GM23338 (cell line): ENCODE data around the gene LRRC40. TPM values are rescaled to one million over a fixed set of nuclear protein-coding genes. Genes with fewer than 3 reads are reported as not detected.

Source experiments
- ATAC-seq: fragments of 200-7000 bp; cut with Tn5 transposase; 3 replicates; pipeline ENCODE4 v1.9.1; 2020
- DNase-seq: peaks from one replicate; pipeline ENCODE4 v3.0.0-alpha.2; 2015; ENCODE audit warnings: low spot score
- H2AFZ ChIP-seq: fragments of 200-600 bp; sonication (generic); 2 replicates; pipeline ENCODE4 v1.8.0; 2016; ENCODE audit warnings: antibody characterized with exemption, mild to moderate bottlenecking, moderate library complexity
- H3F3A ChIP-seq: fragments of 200-600 bp; sonication (generic); replicated peaks from 2 replicates; pipeline ENCODE4 v1.8.0; 2017; ENCODE audit warnings: antibody characterized with exemption, mixed run types, low read depth
- H3K27ac ChIP-seq: fragments of 200-600 bp; sonication (generic); 2 replicates; pipeline ENCODE4 v1.6.1; 2016; ENCODE audit warnings: low read depth
- H3K27me3 ChIP-seq: fragments of 200-600 bp; sonication (generic); 2 replicates; pipeline ENCODE4 v1.8.0; 2016; ENCODE audit warnings: mild to moderate bottlenecking, mixed run types, moderate library complexity; ENCODE audit not compliant: insufficient read depth
- H3K36me3 ChIP-seq: fragments of 200-600 bp; sonication (generic); 2 replicates; pipeline ENCODE4 v1.8.0; 2016; ENCODE audit warnings: mild to moderate bottlenecking; ENCODE audit not compliant: insufficient read depth
- H3K4me1 ChIP-seq: fragments of 200-600 bp; sonication (generic); 2 replicates; pipeline ENCODE4 v1.8.0; 2016; ENCODE audit warnings: mild to moderate bottlenecking, moderate library complexity; ENCODE audit not compliant: insufficient read depth
- H3K4me2 ChIP-seq: fragments of 200-600 bp; sonication (generic); 2 replicates; pipeline ENCODE4 v1.7.1; 2017; ENCODE audit warnings: mixed run types
- H3K4me3 ChIP-seq: fragments of 200-600 bp; sonication (generic); 2 replicates; pipeline ENCODE4 v1.6.1; 2016; ENCODE audit warnings: mixed run types
- H3K79me2 ChIP-seq: fragments of 200-600 bp; sonication (generic); replicated peaks from 2 replicates; pipeline ENCODE4 v1.8.0; 2017; ENCODE audit warnings: mild to moderate bottlenecking; ENCODE audit not compliant: insufficient read depth
- H3K9me2 ChIP-seq: fragments of 200-600 bp; sonication (generic); 2 replicates; pipeline ENCODE4 v1.8.0; 2017; ENCODE audit not compliant: insufficient read depth
- H4K20me1 ChIP-seq: fragments of 200-600 bp; sonication (generic); replicated peaks from 2 replicates; pipeline ENCODE4 v1.8.0; 2017; ENCODE audit warnings: mild to moderate bottlenecking; ENCODE audit not compliant: insufficient read depth
- H3K27ac Mint-ChIP-seq: 2 replicates; pipeline ENCODE4 v1.8.0; 2020; ENCODE audit warnings: inconsistent platforms, mild to moderate bottlenecking, moderate library complexity, mixed read lengths
- H3K27me3 Mint-ChIP-seq: 3 replicates; pipeline ENCODE4 v1.8.0; 2022; ENCODE audit warnings: low read depth, mild to moderate bottlenecking, moderate library complexity, mixed read lengths, inconsistent platforms; ENCODE audit not compliant: insufficient read depth, poor library complexity
- H3K36me3 Mint-ChIP-seq: 3 replicates; pipeline ENCODE4 v1.8.0; 2021; ENCODE audit warnings: low read depth, mild to moderate bottlenecking, inconsistent platforms, moderate library complexity, mixed read lengths
- H3K4me1 Mint-ChIP-seq: 3 replicates; pipeline ENCODE4 v1.8.0; 2020; ENCODE audit warnings: mild to moderate bottlenecking, inconsistent platforms, mixed read lengths
- H3K4me3 Mint-ChIP-seq: 3 replicates; pipeline ENCODE4 v1.8.0; 2021; ENCODE audit warnings: moderate library complexity, mild to moderate bottlenecking, inconsistent platforms, mixed read lengths
- H3K9me3 Mint-ChIP-seq: 3 replicates; pipeline ENCODE4 v1.8.0; 2020; ENCODE audit warnings: moderate library complexity, mild to moderate bottlenecking, inconsistent platforms, mixed read lengths
- CREB1 ChIP-seq: fragments of 250-450 bp; sonication (Bioruptor Pico); IDR thresholded peaks from 2 replicates; pipeline ENCODE4 v1.5.0; 2020; ENCODE audit warnings: low read depth, mild to moderate bottlenecking, moderate library complexity
- CTCF ChIP-seq, 2 experiments: fragments of 200-600 bp in 1 of 2; sonication (generic) in 1 of 2; conservative IDR thresholded peaks; 2 replicates each; pipeline versions ENCODE4 v1.5.1 to v1.6.1; 2016 to 2017; ENCODE audit warnings: antibody characterized with exemption in 2 of 2, low read depth in 2 of 2, mild to moderate bottlenecking in 2 of 2, moderate library complexity in 1 of 2
- ETS1 ChIP-seq: IDR thresholded peaks from 2 replicates; pipeline ENCODE4 v1.6.1; 2016; ENCODE audit warnings: antibody characterized with exemption
- EZH2 ChIP-seq: fragments of 200-600 bp; sonication (generic); IDR thresholded peaks from one replicate; pipeline ENCODE4 v1.8.0; 2017; ENCODE audit warnings: antibody characterized with exemption, mild to moderate bottlenecking, low read depth; ENCODE audit not compliant: unreplicated experiment
- EZH2phosphoT487 ChIP-seq: fragments of 200-600 bp; sonication (generic); IDR thresholded peaks from one replicate; pipeline ENCODE4 v1.8.1; 2018; ENCODE audit warnings: antibody characterized with exemption; ENCODE audit not compliant: unreplicated experiment
- JUNB ChIP-seq: IDR thresholded peaks from one replicate; pipeline ENCODE4 v1.6.1; 2016; ENCODE audit warnings: antibody characterized with exemption; ENCODE audit not compliant: unreplicated experiment
- NANOG ChIP-seq: IDR thresholded peaks from 2 replicates; pipeline ENCODE4 v1.6.1; 2016; ENCODE audit warnings: antibody characterized with exemption, borderline replicate concordance
- POLR2AphosphoS5 ChIP-seq: IDR thresholded peaks from 2 replicates; pipeline ENCODE4 v1.6.1; 2016; ENCODE audit warnings: antibody characterized with exemption, low read depth
- REST ChIP-seq: IDR thresholded peaks from one replicate; pipeline ENCODE4 v1.6.1; 2018; ENCODE audit warnings: antibody characterized with exemption; ENCODE audit not compliant: unreplicated experiment
- STAT1 ChIP-seq: IDR thresholded peaks from one replicate; pipeline ENCODE4 v1.6.1; 2016; ENCODE audit warnings: antibody characterized with exemption; ENCODE audit not compliant: unreplicated experiment
- ZNF331 ChIP-seq: fragments of 250-450 bp; sonication (Bioruptor Pico); IDR thresholded peaks from 2 replicates; pipeline ENCODE4 v1.5.0; 2020; ENCODE audit warnings: low read depth, mild to moderate bottlenecking, moderate library complexity
- polyA plus RNA-seq: library from polyadenylated mRNA; unstranded; fragments of >200 nt; fragmentation: Nextera tagmentation; extraction: Ambion mirVana; gene quantifications from 2 replicates; pipeline ENCODE4 v1.2.1, GENCODE V29; 2016
- total RNA-seq: library from RNA; depleted of rRNA; stranded (reverse); fragments of >200 nt; shearing (Covaris generic); gene quantifications from 2 replicates; pipeline ENCODE4 v1.2.3, GENCODE V29; 2014

LRRC40 gene
- total and polyA plus RNA-seq, 2 experiments from 2014 or later, result 33.9 to 50.5 TPM

DNA sequence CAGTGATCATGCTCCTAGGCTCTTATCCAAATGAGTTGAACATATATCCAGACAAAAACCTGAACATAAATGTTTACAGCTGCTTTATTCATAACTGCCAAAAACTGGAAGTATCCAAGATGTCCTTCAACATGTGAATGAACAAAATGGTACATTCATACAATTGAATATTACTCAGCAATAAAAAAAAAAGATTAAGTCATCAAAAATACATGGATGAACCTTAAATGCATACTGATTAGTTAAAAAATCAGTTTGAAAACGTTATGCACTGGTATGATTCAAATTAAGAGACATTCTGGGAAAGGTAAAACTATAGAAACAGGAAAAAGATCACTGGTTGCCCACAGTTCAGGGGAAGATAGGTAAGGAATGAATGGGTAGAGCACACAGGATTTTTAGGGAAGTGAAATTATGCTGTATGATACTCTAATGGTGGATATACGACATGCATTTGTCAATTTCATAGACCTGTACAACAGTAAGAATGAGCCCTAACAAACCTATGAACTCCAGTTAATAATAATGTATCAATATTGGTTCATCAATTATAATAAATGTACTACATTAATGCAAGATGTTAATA is 3.1 kb downstream of the LRRC40 start:
- Mint-ChIP-seq H3K9me3 (no peaks in the 10 kb centered on the region), H3K36me3 (no peaks in the 10 kb centered on the region), H3K4me1 (peaks cover 9% of the 10 kb centered on the region; the same call in 2 of the 3 replicates), H3K27ac (no peak overlapping the region), H3K4me3 (no peak overlapping the region), H3K27me3 (peaks cover 7% of the 10 kb centered on the region)
- Histone ChIP-seq H3K4me2 (no peak overlapping the region), H2AFZ (no peak overlapping the region), H3K79me2 (peaks cover 96% of the 10 kb centered on the region), H3F3A (no peaks in the 10 kb centered on the region), H3K27ac (no peak overlapping the region), H3K4me1 (peaks cover 8% of the 10 kb centered on the region), H3K27me3 (no peaks in the 10 kb centered on the region), H3K4me3 (no peak overlapping the region), H3K36me3 (no peaks in the 10 kb centered on the region), H3K9me2 (no peaks in the 10 kb centered on the region), H4K20me1 (peaks cover 16% of the 10 kb centered on the region)
- no peak for TF ChIP-seq NANOG
- TF ChIP-seq CREB1 (CRISPR knock-in tag), result no peak
- no peak for TF ChIP-seq JUNB
- TF ChIP-seq ZNF331 (CRISPR knock-in tag), result no peak
- TF ChIP-seq STAT1, result no peak
- no peak for TF ChIP-seq POLR2AphosphoS5
- TF ChIP-seq EZH2, result no peak
- TF ChIP-seq REST, result no peak
- no peak for TF ChIP-seq ETS1
- TF ChIP-seq CTCF (conservative IDR thresholded peaks at IDR 0.05; ENCODE audit: low read depth in 2 of 2), result no peak
- no peak for TF ChIP-seq EZH2phosphoT487
- ATAC-seq (no peak), DNase-seq (no peak)
